ENCODE measurements around the gene CC2D1B. TPM values are rescaled to one million over a fixed set of nuclear protein-coding genes. Genes with fewer than 3 reads are reported as not detected.

The CC2D1B gene
- total RNA-seq, 1 donor from 2014 or later = 66.4 TPM

- Mint-ChIP-seq H3K9me3 (no peaks in the 10 kb centered on the region), H3K27ac (no peak overlapping the region), H3K36me3 (ENCODE audit: low read depth) (no peaks in the 10 kb centered on the region), H3K4me3 (no peak overlapping the region), H3K27me3 (peaks cover 2% of the 10 kb centered on the region), H3K4me1 (no peaks in the 10 kb centered on the region)
- ATAC-seq (ENCODE audit: low read depth) = no peak
- intact Hi-C loops (cut with micrococcal nuclease) = no loop called here
- no peak for DNase-seq
- TF ChIP-seq CTCF (IDR thresholded peaks at IDR 0.05) = no peak
- ChIA-PET POLR2A (no interaction called here), CTCF (no interaction called here)
Measured at GRCh38 chr1:52323731-52324130, 42.3 kb downstream of the CC2D1B start.

GRCh38 chr1:52321061-52321460, 44.9 kb downstream of the CC2D1B start:
- DNase-seq (no peak), ATAC-seq (ENCODE audit: low read depth) (no peak)
- H3K27me3 Mint-ChIP-seq = peaks cover 2% of the 10 kb centered on the region
- ChIA-PET POLR2A (no interaction called here), CTCF (no interaction called here)
- H3K4me1 Mint-ChIP-seq = no peaks in the 10 kb centered on the region
- H3K4me3 Mint-ChIP-seq = no peak overlapping the region
- intact Hi-C loops (cut with micrococcal nuclease) = no loop called here
- no peaks in the 10 kb centered on the region for H3K36me3 Mint-ChIP-seq (ENCODE audit: low read depth)
- no peak for TF ChIP-seq CTCF (IDR thresholded peaks at IDR 0.05)
- no peak overlapping the region for H3K27ac Mint-ChIP-seq
- H3K9me3 Mint-ChIP-seq = no peaks in the 10 kb centered on the region

DNA sequence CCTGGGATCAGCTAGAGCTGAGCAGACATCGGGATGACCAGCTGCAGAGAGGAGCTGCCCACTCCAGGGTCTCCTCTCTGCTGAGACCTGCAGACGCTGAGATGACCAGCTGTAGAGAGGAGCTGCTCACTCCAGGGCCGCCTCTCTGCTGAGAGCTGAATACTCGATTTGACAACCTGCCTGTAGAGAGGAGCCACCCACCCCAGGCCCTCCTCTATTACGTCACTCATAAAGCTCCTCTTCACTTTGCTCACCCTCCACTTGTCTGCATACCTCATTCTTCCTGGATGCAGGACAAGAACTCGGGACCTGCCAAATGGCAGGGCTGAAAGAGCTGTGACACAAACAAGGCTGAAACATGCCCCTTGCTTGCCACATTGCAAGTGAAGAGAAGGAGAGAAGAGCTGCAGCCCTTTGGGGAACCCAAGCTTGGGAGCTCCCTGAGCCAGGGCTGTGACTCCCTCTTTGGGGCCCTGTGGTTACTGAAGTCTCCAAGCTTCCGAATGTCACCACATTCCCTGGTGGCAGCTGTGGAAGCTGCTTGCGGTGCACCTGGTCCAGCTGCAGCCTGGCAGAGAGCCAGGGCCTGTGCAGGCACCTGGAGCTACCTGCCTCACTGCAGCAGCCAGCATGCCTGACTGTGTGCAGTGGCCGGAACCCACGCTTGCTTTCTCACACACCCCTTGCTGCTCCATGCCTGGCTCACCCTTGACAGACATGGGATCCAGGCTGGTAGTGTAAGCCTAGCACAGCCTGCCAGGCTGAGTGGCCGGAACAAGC, 59.6 kb downstream of the CC2D1B start:
- no peak for TF ChIP-seq CTCF (IDR thresholded peaks at IDR 0.05)
- H3K9me3 Mint-ChIP-seq = no peaks in the 10 kb centered on the region
- intact Hi-C loops (cut with micrococcal nuclease) = no loop called here
- ChIA-PET POLR2A (no interaction called here), CTCF (no interaction called here)
- no peak for ATAC-seq (ENCODE audit: low read depth)
- H3K36me3 Mint-ChIP-seq (ENCODE audit: low read depth) = no peaks in the 10 kb centered on the region
- no peaks in the 10 kb centered on the region for H3K4me1 Mint-ChIP-seq
- no peak overlapping the region for H3K4me3 Mint-ChIP-seq
- no peak overlapping the region for H3K27ac Mint-ChIP-seq
- no peaks in the 10 kb centered on the region for H3K27me3 Mint-ChIP-seq
- DNase-seq = no peak

DNA sequence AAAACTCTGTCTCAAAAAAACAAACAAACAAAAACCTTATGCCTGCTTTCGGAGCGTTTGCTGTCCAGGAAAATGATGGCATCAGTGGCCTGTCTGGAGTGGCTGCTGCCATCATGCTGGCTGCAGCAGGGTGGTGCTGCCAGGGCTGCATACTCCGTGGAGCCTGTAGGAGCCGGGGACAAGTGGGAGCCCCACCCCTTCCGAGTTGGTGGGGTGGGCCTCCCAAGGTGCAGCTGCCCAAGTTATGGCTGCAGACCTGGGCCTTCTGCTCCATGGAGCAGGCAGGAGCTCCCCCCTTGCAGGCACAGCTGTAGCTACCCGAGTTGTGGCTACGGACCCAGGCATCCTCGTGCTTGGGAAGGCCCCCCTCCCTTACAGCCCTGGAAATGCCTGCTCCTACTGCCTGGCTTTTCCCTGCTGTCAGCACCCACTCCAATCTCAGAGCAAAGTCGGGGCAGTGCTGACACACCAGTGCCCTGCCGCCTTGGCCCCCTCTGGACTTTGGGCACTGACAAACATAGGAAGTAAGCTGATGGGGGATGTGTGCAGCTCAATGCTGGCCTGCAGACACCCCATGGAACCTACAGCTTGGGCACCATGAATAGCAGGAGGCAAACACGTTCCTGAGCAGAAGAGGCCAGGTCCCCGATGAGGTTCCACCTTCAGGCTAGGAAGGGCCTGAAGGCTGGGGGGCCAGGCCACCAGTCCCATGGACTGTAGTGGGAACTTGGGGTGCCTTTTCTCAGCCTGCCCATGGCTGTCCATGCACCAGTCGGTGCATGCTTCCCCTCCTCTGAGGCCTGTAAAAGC, 60.4 kb downstream of the CC2D1B start:
- Mint-ChIP-seq H3K9me3 (no peaks in the 10 kb centered on the region), H3K27ac (no peak overlapping the region), H3K27me3 (no peaks in the 10 kb centered on the region), H3K4me1 (no peaks in the 10 kb centered on the region), H3K4me3 (no peak overlapping the region), H3K36me3 (ENCODE audit: low read depth) (no peaks in the 10 kb centered on the region)
- intact Hi-C loops (cut with micrococcal nuclease) = no loop called here
- DNase-seq (no peak), ATAC-seq (ENCODE audit: low read depth) (no peak)
- CTCF ChIA-PET = no interaction called here
- no peak for TF ChIP-seq CTCF (IDR thresholded peaks at IDR 0.05)
- POLR2A ChIA-PET = no interaction called here

Other genes starting within 250 kb of the CC2D1B start
- gene ZFYVE9, start 224.1 kb downstream of the CC2D1B start, total RNA-seq = 3.2 and 3.3 TPM in 2 replicates
- gene ORC1, start 38.2 kb upstream of the CC2D1B start, total RNA-seq = 3.2 TPM in 2 replicates
- 75.6 and 78.4 TPM in 2 replicates for gene PRPF38A, start 38.4 kb upstream of the CC2D1B start, total RNA-seq
- gene TUT4, start 186.9 kb upstream of the CC2D1B start, total RNA-seq = 143 and 158 TPM in 2 replicates
- gene GPX7, start 236.2 kb upstream of the CC2D1B start, total RNA-seq = 20.9 and 22.4 TPM in 2 replicates